ENCODE results near the gene MRPS33.
"Not testable (repeated sequence)": the region's sequence is repeated elsewhere in the genome, so short reads cannot be mapped to it uniquely, and the experiment has no call there.

MRPS33 gene

GRCh38 chr7:141014524-141015395, at the start of gene MRPS33:
TSS of gene MRPS33 (minus strand) at chr7:141014952. CDS start at chr7:141010633, 4,319 bp downstream.
- peak; percentile 70 for DNase-seq (ENCODE audit: low read depth, low spot score)
- H3K27ac ChIP-seq: peak within 1 kb of the TSS; percentile 62

GRCh38 chr7:141057788-141058187, 43.0 kb upstream of the MRPS33 start:
- DNase-seq (ENCODE audit: low read depth, low spot score): no peak
- no peak overlapping the region for H3K27ac ChIP-seq

- no peak for DNase-seq (ENCODE audit: low read depth, low spot score)
- H3K27ac ChIP-seq: no peak overlapping the region
Observed at GRCh38 chr7:141055146-141055545, 40.4 kb upstream of the MRPS33 start.

- DNase-seq (ENCODE audit: low read depth, low spot score): no peak
- no peak overlapping the region for H3K27ac ChIP-seq
Observed at GRCh38 chr7:141053626-141054025, 38.9 kb upstream of the MRPS33 start.

GRCh38 chr7:141045842-141046620, 31.3 kb upstream of the MRPS33 start:
- DNase-seq (ENCODE audit: low read depth, low spot score): no peak
- H3K27ac ChIP-seq: no peak overlapping the region

GRCh38 chr7:141045126-141045841, 30.5 kb upstream of the MRPS33 start:
- no peak overlapping the region for H3K27ac ChIP-seq
- no peak for DNase-seq (ENCODE audit: low read depth, low spot score)

- no peak for DNase-seq (ENCODE audit: low read depth, low spot score)
Observed at GRCh38 chr7:141043616-141044015, 28.9 kb upstream of the MRPS33 start.

GRCh38 chr7:141042222-141043193, 27.8 kb upstream of the MRPS33 start:
- DNase-seq (ENCODE audit: low read depth, low spot score): peak; percentile 24
- no peak overlapping the region for H3K27ac ChIP-seq

More at GRCh38 chr7:141043616-141044015, 28.9 kb upstream of the MRPS33 start:
- H3K27ac ChIP-seq: no peak overlapping the region

- H3K27ac ChIP-seq: no peak overlapping the region
- DNase-seq (ENCODE audit: low read depth, low spot score): no peak
Observed at GRCh38 chr7:141039376-141039775, 24.6 kb upstream of the MRPS33 start.

- H3K27ac ChIP-seq; DNase-seq (ENCODE audit: low read depth, low spot score): not testable (repeated sequence)
Observed at GRCh38 chr7:141038100-141038499, 23.3 kb upstream of the MRPS33 start.

- not testable (repeated sequence) for DNase-seq (ENCODE audit: low read depth, low spot score); H3K27ac ChIP-seq
Observed at GRCh38 chr7:141032539-141033323, 18.0 kb upstream of the MRPS33 start.

GRCh38 chr7:141028767-141029166, 14.0 kb upstream of the MRPS33 start:
- H3K27ac ChIP-seq: no peak overlapping the region
- no peak for DNase-seq (ENCODE audit: low read depth, low spot score)

GRCh38 chr7:141027043-141027442, 12.3 kb upstream of the MRPS33 start:
- no peak overlapping the region for H3K27ac ChIP-seq
- no peak for DNase-seq (ENCODE audit: low read depth, low spot score)

GRCh38 chr7:141024668-141025067, 9.9 kb upstream of the MRPS33 start:
- no peak overlapping the region for H3K27ac ChIP-seq
- DNase-seq (ENCODE audit: low read depth, low spot score): no peak

GRCh38 chr7:141023295-141023694, 8.5 kb upstream of the MRPS33 start:
- H3K27ac ChIP-seq: no peak overlapping the region
- no peak for DNase-seq (ENCODE audit: low read depth, low spot score)

- H3K27ac ChIP-seq: no peak overlapping the region
- DNase-seq (ENCODE audit: low read depth, low spot score): no peak
Observed at GRCh38 chr7:141017555-141017954, 2.8 kb upstream of the MRPS33 start.

- no peak overlapping the region for H3K27ac ChIP-seq
Observed at GRCh38 chr7:141016349-141016748, 1.6 kb upstream of the MRPS33 start.

GRCh38 chr7:141014125-141014523, 628 bp downstream of the MRPS33 start:
- DNase-seq (ENCODE audit: low read depth, low spot score): no peak
- H3K27ac ChIP-seq: peak overlapping the region; percentile 62

More at GRCh38 chr7:141016349-141016748, 1.6 kb upstream of the MRPS33 start:
- no peak for DNase-seq (ENCODE audit: low read depth, low spot score)

- no peak for DNase-seq (ENCODE audit: low read depth, low spot score)
- peak overlapping the region; percentile 41 for H3K27ac ChIP-seq
Observed at GRCh38 chr7:141013345-141013715, 1.4 kb downstream of the MRPS33 start.
